RWPE1 (cell line): Measurements from ENCODE around the gene MPHOSPH6.

Source experiments
- CTCF ChIA-PET: fragments of 350-600 bp; sonication (Branson Sonifier 250); formaldehyde crosslinking; extraction: SDS; loops from one replicate; lab custom pipeline; 2021; lab: Yijun Ruan, JAX
- POLR2A ChIA-PET: fragments of 400-600 bp; formaldehyde crosslinking; extraction: SDS; loops from one replicate; lab custom pipeline; 2020; ENCODE audit warnings: antibody characterized with exemption; ENCODE audit not compliant: low non-redundant PET; lab: Yijun Ruan, JAX
- DNase-seq: peaks from one replicate; pipeline ENCODE4 v3.0.0; 2012; ENCODE audit warnings: low spot score
- H3K27ac ChIP-seq: fragments of 450-650 bp; 2 replicates; pipeline ENCODE4 v1.5.1; 2017
- CTCF ChIP-seq: fragments of 450-650 bp; conservative IDR thresholded peaks from 2 replicates; pipeline ENCODE4 v1.5.1; 2017; ENCODE audit warnings: low read depth, mild to moderate bottlenecking

The MPHOSPH6 gene

GRCh38 chr16:82187829-82188228, 17.8 kb upstream of the MPHOSPH6 start:
- no peak overlapping the region for H3K27ac ChIP-seq
- no peak for DNase-seq
- CTCF ChIA-PET = no interaction called here
- TF ChIP-seq CTCF = no peak
- POLR2A ChIA-PET = no interaction called here

- H3K27ac ChIP-seq = no peak overlapping the region
- no peak for DNase-seq
- CTCF ChIA-PET = no interaction called here
- POLR2A ChIA-PET = no interaction called here
- TF ChIP-seq CTCF = no peak
These were observed 15.0 kb upstream of the MPHOSPH6 start for GRCh38 chr16:82185012-82185411.

- ChIA-PET POLR2A (no interaction called here), CTCF (interaction anchor here (0.6 kb wide), 1 partner anchor 43 kb away, joined by 3 read pairs; no protein-coding TSS in a partner anchor)
- no peak for TF ChIP-seq CTCF
- no peak overlapping the region for H3K27ac ChIP-seq
- DNase-seq = no peak
These were observed 14.2 kb upstream of the MPHOSPH6 start for GRCh38 chr16:82184213-82184612.

- ChIA-PET POLR2A (no interaction called here), CTCF (interaction anchor here (1.0 kb wide), 1 partner anchor 276 kb away, joined by 3 read pairs; no protein-coding TSS in a partner anchor)
- no peak overlapping the region for H3K27ac ChIP-seq
- TF ChIP-seq CTCF = no peak
- no peak for DNase-seq
These were observed 13.0 kb upstream of the MPHOSPH6 start for GRCh38 chr16:82183004-82183397.

- TF ChIP-seq CTCF = no peak
- no peak for DNase-seq
- ChIA-PET CTCF (interaction anchor here (1.0 kb wide), 1 partner anchor 275 kb away, joined by 3 read pairs; no protein-coding TSS in a partner anchor), POLR2A (no interaction called here)
- H3K27ac ChIP-seq = no peak overlapping the region
These were observed 12.4 kb upstream of the MPHOSPH6 start for GRCh38 chr16:82182266-82183003.

GRCh38 chr16:82181461-82182185, 11.6 kb upstream of the MPHOSPH6 start:
- no peak for TF ChIP-seq CTCF
- POLR2A ChIA-PET = no interaction called here
- CTCF ChIA-PET = interaction anchor here (0.5 to 1.0 kb wide), 3 partner anchors 41 to 336 kb away, joined by 3 to 4 read pairs (median 3); no protein-coding TSS in a partner anchor
- no peak overlapping the region for H3K27ac ChIP-seq
- no peak for DNase-seq
